T-helper 9 cell (primary cell): ENCODE results near the gene SIX3.

ENCODE experiments used
- DNase-seq: peaks from one replicate; pipeline ENCODE4 v3.0.0-alpha.2; 2020

The SIX3 gene

DNA sequence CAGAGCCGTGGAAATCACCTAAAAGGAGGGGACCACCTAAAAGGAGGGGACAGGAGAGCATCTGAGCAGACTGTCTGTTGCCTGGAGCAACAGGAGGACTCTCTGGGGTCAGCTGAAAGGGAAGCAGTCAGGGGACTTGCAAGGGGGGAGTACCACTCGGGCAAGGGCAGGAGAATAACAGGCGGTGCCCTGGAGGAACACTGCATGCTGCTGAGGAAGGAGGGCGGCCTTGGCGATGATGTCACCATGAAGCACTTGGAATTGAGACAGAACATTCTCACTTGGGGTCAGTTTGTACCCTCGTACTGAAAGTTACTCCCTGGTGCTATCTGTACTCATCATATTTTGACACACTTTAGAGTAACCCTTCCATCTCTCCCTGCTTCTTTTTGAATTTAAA is 18.4 kb downstream of the SIX3 start:
- DNase-seq = no peak

DNA sequence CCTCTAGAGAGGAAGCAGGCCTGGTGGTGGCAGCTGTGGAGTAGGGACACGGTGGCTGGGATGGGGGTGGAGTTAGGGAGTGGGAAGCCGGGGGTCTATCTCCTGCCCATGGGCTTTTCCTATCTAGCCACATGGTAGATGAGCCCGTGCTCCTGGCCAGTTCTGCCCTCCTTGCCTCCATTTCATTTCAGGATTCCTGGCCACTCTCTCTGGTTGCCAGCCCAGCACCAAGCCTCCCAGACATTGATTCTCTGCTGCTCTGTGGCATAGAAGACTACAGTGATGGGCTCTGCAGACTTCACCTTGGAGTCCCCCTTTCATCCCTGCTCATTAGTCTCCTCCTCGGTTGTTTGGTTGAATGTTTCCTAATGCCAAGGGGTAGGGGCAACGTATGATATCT is 19.4 kb downstream of the SIX3 start:
- no peak for DNase-seq

DNA sequence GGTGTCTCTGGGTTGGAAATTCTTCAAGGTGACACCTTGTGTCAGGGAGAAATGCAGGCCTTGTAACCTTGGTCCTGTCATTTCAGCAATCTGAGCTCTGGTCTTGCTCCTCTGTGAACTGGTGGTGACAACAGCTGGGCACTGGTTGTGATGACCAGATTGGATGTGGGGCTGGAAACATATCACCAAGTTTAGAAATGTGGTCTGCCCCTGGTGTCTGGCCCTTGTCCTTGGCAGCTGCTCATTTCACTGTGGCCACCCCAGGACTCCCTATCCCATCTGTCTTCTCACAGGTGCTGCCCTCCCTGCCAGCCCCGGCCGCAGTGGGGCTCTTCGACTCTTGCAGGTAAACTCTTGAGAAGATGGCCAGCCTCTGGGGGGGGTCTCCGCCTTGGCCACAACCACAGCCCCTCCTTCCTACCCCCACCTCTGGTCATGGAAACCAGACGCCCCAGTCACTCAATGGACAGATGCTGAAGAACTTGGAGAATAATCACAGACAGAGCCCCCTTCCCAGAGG is 20.7 kb downstream of the SIX3 start:
- DNase-seq = no peak

DNA sequence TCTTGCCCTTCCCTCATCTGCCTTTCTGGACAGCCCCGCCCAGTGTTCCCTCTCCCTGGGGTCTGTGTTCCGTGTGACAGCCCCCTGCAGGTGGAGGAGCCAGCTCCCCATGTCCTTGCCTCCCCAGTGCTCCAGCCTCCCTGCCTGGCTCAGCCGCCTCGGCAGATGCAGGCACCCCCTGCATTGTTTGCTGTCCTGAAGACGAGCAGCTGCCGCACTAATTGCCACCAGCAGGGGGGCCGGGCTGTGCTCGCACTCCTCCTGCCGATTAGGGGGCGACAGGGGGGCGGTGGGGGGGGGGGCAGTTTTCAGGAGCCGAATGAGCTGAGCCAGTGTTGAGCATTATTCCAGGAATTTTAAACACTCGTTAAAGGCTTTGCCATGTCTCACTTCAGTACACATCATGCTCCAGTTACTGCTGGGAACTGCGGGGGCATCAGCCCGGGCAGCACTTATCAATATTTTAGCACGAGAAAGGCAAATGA is 23.3 kb downstream of the SIX3 start:
- DNase-seq = no peak

DNA sequence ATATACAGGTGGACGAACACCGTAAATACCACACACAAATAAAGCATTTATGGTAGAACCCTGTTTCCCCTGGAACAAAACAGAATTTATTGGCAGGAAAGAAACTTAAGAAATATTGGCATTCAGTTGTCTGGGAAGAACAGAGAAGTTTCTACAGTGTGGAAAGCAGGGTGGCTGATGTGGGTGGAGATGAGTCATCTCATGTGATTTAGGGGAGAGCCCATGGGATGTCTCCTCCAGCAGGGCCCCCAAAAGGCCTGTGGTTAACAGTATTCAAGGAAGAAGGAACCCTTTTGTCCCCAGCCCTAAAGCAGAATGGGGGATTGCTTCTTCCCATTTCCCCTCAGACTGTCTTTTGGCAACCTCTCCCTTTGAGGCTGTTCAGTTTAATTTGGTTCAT is 24.2 kb downstream of the SIX3 start:
- no peak for DNase-seq

DNA sequence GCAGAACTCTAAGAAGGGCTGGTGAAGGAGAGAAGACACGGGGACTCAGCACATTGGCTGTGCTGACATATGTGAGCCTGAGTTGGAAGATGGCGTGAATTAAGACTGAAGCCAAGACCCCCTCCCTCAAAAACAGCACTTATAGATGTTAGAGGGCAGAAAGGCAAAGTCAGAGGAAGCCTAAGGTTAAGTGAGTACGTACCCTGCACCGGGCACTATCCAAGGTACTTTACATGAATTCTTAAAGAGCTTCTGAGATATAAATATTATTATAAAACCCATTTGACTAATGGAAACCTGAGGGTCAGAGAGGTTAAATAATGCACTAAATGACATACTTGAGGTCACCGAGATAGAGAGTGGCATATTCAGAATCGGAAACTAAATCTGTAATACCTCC is 25.6 kb downstream of the SIX3 start:
- no peak for DNase-seq

DNA sequence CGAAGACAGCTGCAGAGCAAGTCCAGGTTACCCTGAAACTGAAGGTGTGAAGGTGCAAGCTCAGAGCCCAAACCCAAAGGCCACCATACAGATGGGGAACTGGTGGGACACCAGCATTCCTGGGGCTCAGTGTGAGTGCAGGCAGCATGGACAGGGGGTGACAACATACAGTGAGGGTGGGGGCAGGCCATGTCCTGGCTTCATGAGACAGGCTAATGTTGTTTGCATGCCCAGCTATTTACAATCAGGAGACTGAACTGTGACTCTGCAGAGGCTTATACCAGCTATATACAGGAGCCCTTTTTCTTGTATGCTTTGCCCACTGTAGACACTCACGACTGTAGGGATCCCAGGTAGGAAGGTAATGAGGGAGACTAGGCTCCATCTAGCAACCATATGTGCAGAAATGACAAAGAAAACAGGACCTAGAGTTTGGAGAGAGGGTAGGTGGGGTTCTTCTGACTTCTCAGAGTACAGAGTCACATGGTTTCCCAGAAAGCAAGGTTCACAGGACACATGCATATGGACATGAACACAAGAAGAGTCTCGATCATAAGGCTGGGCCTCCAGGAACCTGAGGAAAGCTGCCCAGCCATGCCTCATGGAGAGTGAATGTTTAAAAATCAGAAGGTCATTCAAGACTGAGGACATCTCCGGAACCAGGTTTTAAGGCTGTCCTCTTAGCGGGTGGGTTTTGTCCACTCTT is 26.4 kb downstream of the SIX3 start:
- no peak for DNase-seq

DNA sequence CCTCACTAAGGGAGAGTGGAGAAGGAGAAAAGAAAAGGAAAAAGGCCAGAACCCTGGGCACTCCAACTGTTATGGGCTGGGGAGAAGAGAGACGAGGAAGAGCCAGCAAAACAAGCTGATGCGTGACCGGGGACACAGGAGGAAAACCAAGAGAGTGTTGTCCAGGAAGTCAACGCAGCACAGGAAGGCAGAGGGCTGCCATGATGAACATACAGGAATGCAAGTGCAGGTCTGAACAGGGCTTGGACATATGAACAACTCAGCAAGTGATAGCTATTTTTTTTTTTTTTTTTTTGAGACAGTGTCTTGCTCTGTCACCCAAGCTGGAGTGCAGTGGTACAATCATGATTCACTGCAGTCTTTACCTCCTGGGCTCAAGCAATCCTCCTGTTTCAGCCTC is 28.4 kb downstream of the SIX3 start:
- DNase-seq = no peak

DNA sequence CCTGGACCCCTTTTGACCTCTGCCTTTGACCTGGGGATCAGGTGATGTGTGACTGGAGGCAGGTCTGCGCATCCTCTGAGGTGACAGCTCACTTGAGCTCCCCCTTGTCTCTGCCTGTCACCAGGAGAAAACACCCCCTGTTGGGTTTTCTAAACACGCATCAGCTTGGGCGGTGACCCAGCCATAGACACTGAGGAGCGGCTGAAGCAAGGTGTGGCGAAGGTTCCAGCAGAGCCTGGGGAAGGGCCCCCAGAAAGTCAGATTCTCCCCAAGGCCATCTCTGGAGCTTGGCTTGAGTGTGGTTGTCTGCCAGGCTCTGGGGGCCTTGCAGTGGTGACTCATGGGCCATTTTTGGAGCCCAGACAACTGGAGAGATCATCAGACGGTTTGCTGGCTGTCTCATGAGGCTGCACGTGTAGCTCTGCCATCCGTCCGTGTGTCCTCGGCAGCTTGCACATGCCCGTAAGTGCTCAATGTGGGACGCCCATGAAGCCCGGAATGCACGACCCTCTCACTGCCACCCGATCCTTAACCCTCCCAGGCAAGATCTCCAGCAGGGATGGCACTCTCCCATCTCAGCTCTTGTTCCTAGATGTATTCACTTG is 29.4 kb downstream of the SIX3 start:
- no peak for DNase-seq

DNA sequence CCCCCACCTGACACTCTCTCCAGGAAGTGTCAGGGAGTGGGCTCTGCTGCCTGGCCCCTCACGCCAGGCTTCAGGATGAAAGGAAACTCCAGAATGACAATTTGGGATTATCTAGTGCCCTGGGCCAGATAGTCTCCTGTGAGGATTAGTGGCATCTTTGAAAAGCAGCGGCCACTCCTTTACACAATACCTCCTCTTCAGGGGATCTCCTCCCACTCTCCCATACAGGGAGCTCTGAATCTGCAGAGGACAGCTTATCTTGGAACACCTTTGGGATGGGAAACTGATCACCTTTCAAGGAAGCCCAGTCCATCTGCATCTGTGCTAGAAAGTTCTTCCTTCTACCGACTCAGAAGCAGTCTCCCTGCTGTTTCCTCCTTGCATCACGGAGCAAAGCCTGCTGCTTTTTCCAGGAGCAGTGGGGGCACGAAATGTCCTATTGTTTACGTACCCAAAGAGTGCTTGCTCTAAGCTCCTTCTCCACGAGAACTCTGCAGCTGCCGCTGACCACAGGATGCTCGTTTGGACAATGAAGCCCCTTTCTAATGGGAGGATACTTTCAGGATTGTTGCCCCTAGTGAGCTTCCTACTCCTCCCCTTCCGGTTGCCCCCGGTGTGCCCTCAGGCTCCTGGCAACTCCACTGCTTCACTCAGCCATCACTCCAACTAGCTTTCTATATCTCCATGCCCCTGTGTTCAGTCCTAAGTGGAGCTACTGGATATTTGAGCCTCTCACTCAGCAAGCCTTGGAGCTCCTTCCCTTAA is 31.5 kb downstream of the SIX3 start:
- DNase-seq = no peak

DNA sequence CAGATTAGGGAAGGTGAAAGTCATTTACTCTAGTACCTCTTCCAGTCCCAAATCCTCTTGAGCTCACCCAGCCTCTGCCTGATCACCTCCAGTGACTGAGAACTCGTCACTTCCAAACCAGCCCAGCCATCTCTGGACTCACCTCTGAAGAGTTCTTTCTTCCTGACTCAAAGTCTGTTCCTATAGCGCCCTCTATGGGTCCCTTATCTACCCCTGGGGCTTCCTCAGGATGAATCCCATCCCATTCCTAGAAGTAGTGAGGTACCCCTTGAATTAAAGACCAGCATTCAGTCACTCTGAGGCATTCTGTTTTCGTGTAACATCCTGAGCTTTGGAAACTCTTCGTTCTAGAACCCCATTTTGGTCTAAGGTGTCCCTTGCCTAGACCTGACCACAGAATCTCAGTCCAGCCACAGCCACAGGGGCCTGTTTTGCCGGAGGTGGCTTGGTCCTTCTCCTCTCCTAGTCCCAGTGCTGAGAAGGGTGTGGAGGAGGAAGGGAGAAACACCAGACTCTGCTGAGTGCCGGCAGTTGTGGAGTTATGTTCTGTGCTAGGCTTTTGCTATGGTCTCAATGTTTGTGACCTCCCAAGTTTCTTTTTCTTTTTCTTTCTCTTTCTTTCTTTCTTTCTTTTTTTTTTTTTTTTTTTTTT is 32.7 kb downstream of the SIX3 start:
- DNase-seq = no peak

DNA sequence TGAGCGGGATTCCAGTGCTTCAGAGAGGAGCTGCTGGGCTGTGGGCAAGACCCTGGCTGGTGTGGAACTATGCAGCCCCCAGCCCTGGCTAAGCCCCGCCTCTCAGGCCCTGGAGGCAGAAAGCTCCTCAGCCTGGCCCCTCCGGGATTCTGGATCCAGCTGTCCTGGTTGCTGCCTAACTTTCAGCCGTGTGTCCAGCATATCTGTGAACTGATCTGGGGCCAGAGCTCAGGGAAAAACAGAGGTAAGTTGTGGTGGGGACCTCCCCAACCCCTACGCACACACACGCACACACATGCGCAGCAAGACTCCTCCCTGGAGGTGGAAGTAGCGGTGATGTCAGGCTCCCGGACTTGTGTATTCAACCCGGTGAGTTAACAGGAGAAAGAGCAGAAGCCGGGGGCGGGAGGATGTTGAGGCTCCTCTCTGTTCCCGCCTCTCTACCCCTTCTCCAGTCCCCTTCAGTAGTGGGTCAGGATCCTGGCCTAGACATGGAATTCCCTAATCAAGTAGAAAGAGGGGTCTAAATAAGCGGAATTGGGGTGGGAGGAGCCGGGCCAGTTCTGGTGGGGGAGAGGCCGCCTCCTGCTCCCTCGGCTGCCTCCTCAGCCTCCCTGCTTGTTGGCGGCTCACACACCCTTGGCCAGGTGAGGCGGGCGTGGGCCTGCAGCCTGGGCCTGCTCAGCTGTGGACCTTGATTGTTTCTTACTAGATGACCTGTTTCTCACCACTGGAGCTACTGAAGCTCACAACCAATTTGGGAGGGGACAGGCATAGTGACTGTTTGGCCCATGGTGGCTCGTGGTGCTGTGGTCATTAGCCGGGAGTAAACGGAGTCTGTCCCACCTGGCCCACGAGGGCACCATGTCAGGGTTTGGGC is 34.3 kb downstream of the SIX3 start:
- DNase-seq = no peak

DNA sequence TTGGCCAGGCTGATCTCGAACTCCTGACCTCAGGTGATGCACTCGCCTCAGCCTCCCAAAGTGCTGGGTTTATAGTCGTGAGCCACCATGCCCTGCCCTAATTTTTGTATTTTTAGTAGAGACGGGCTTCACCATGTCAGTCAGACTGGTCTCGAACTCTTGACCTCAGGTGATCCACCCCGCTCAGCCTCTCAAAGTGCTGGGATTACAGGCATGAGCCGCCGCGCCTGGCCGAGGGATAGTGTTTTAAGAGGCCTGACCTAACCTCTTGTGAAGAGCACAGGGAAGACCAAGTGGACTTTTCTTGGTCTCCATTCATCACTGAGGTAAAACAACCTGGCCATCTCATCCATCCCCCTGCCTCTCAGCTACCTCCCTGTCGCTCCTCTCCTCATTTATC is 38.1 kb downstream of the SIX3 start:
- no peak for DNase-seq

DNA sequence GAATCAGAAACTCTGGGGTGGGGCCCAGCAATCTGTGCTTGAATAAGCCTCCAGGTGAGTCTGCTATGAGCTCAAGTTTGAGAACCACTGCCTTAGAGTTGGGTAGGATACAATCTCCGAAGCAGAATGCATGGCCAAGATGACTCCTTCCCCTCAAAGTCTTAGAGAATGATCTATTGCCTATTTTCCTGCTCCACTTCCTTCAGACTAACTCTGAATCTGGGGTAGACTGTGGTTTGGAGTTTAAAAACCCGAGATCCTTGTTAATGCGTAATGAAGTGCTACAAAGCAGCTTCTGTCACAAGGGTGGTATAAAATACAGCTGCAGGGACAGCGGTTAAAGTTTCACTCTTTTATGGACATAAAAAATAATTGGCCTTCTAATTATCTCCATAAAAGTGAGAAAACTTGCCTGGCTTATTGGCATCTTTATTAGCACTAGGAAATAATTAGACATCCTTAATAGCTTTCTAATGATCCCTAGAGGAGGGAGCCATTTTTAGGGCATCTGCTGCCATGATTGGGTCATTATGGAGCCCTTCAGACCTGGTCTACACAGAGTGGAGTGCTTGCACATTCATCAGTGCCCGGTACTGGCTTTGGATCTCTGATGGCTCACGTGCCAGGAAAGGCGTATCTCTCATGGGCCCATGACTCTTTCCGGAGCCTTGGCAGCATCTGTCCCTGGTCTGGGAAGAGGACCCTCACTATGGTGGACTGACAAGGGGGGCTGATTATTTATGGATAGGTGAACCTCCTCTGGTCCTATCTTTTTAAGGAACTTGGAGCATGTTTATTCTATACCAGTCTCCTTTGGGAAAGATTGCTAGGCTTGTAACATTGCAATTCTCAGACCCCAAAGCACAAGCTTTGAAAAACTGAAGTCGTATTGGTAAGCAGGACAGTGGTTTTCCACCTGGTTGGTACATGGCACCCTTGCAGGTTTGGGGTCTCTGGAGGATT is 39.5 kb downstream of the SIX3 start:
- no peak for DNase-seq

DNA sequence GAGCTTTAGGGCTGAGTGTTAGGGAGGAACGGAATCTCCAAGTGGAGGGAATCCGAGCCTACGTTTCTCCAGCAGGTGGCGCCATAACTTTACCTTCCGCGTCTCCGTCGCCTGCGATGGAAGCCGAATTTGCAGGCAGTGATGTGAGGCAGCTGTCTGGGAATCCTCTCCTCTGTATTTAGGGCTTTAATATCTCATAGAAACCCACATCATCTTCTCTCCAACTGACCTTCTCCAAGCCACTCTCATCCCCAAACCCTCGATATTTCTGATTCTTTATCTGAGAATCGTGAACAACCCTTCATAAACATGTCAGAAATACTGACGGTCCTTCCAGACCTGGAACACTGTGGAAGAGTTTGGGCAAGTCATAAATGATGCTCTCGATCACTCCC is 40.2 kb downstream of the SIX3 start:
- peak; percentile 59 for DNase-seq

DNA sequence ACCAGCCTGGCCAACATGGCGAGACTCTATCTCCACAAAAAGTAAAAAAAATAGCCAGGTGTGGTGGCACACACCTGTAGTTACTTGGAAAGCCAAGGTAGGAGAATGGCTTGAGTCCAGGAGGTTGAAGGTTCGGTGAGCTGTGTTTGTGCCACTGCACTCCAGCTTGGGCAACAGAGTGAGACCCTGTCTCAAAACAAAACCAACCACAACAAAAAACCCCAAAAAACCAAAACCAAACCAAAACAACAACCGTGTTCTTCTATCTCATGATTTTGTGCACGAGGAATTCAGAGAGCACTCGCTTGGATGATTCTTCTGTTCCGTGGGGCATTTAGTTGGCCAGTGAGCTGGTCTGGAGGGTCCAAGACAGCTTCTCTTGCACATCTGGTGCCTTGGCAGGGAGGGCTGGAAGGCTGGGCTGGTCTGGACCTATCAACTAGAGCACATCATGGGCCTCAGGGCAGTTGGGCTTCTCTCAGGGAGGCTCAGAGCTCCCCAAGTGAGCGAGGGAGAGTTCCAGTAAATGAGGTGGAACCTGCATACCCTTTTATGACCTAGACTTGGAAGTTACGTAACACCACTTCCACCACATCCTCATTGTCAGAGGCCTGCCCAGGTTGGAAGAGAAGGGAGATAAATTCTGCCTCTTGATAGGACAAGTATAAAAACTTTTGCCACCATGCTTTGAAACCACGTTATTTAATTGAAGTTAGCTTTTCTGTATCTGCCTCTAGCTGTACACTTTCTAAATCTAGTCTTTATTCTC is 42.5 kb downstream of the SIX3 start:
- no peak for DNase-seq

DNA sequence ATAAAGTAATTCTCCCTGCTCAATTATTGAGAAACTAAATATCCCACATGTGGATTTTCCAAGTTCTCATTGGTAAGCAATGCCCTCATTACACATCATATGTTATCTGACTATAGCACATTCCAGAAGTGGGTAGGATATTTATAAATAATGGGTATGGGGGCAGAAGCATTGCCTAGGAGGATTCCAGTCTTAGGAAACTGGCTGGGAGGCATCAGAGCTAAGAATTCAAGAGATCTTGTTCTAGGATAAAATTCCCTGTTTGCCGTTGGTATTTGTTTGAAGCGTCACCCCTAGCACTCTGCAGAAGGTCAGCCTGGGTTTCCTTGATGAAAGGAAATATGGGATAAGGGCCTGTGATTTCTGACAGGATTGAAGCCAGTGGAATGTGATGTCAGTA is 47.7 kb downstream of the SIX3 start:
- DNase-seq = no peak

DNA sequence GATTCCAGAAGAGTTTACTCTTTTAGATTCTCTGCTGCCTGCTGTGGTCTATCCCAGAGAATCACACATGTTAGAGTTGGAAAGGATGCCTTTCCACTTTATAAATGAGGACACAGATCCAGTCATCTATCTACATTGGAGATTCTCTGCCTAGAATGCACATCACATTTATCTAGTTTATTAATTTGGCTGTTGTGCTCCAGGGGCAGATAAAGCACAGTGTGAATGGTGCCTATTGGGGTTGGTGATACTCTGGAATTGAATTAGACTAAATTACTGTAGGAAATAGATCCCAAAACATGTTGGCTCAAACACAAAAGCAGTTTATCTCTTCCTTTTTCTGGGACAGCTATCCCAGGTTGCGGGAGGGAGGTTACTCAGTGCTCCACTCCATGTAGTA is 52.9 kb downstream of the SIX3 start:
- DNase-seq = no peak
